Neural cell (in vitro differentiated cells): Measurements from ENCODE around the gene PRCP. TPM values are rescaled to one million over a fixed set of nuclear protein-coding genes. Genes with fewer than 3 reads are reported as not detected.

Source experiments
- H2AFZ ChIP-seq: fragments of 200-600, 300-800 bp; sonication (generic), shearing (Covaris generic); 2 replicates; pipeline ENCODE4 v1.6.0; 2014; ENCODE audit warnings: low read depth, mild to moderate bottlenecking, antibody characterized with exemption, low read length, moderate library complexity
- H3F3A ChIP-seq: fragments of 200-600 bp; shearing (Covaris generic); 2 replicates; pipeline ENCODE4 v1.6.1; 2016; ENCODE audit warnings: mild to moderate bottlenecking, moderate library complexity, mixed read lengths, antibody characterized with exemption, low read length; ENCODE audit not compliant: insufficient read depth, poor library complexity, severe bottlenecking
- H3K27ac ChIP-seq: fragments of 200-600, 300-800 bp; sonication (generic), shearing (Covaris generic); 2 replicates; pipeline ENCODE4 v1.5.1; 2014; ENCODE audit warnings: mild to moderate bottlenecking, low read length, moderate library complexity
- H3K27me3 ChIP-seq: fragments of 300-800, 200-600 bp; sonication (generic), shearing (Covaris generic); 2 replicates; pipeline ENCODE4 v1.6.0; 2014; ENCODE audit warnings: mild to moderate bottlenecking, low read depth, low read length, moderate library complexity; ENCODE audit not compliant: insufficient read depth
- H3K36me3 ChIP-seq: fragments of 300-800, 200-600 bp; sonication (generic), shearing (Covaris generic); 2 replicates; pipeline ENCODE4 v1.5.1; 2014; ENCODE audit warnings: mild to moderate bottlenecking, antibody characterized with exemption, low read length, moderate library complexity; ENCODE audit not compliant: insufficient read depth
- H3K4me2 ChIP-seq: fragments of 300-800, 200-600 bp; sonication (generic), shearing (Covaris generic); 2 replicates; pipeline ENCODE4 v1.6.0; 2014; ENCODE audit warnings: mild to moderate bottlenecking, low read length
- H3K4me3 ChIP-seq: fragments of 300-800, 200-600 bp; sonication (generic), shearing (Covaris generic); 2 replicates; pipeline ENCODE4 v1.5.1; 2014; ENCODE audit warnings: mild to moderate bottlenecking, low read length, moderate library complexity
- H3K79me2 ChIP-seq: fragments of 200-600 bp; shearing (Covaris generic); replicated peaks from 2 replicates; pipeline ENCODE4 v1.6.0; 2014; ENCODE audit warnings: mild to moderate bottlenecking, low read length, moderate library complexity; ENCODE audit not compliant: insufficient read depth
- H3K9ac ChIP-seq: fragments of 300-800, 200-600 bp; sonication (generic), shearing (Covaris generic); 2 replicates; pipeline ENCODE4 v1.6.1; 2016; ENCODE audit warnings: mild to moderate bottlenecking, low read length, mixed read lengths
- H3K9me2 ChIP-seq: fragments of 200-600 bp; shearing (Covaris generic); 2 replicates; pipeline ENCODE4 v1.6.1; 2016; ENCODE audit warnings: mild to moderate bottlenecking, low read length, mixed read lengths; ENCODE audit not compliant: insufficient read depth
- H3K9me3 ChIP-seq: fragments of 200-600, 300-800 bp; sonication (generic), shearing (Covaris generic); 2 replicates; pipeline ENCODE4 v1.6.1; 2016; ENCODE audit warnings: mild to moderate bottlenecking, mixed run types, low read length, moderate library complexity, mixed read lengths
- H4K20me1 ChIP-seq: fragments of 200-600 bp; shearing (Covaris generic); 2 replicates; pipeline ENCODE4 v1.6.1; 2016; ENCODE audit warnings: mild to moderate bottlenecking, mixed run types; ENCODE audit not compliant: insufficient read depth
- CTCF ChIP-seq: fragments of 450-650 bp; IDR thresholded peaks from 2 replicates; pipeline ENCODE4 v1.5.1; 2014; ENCODE audit warnings: antibody characterized with exemption, mild to moderate bottlenecking, moderate library complexity; ENCODE audit not compliant: poor library complexity, severe bottlenecking
- EP300 ChIP-seq: fragments of 450-650 bp; conservative IDR thresholded peaks from 2 replicates; pipeline ENCODE4 v1.6.1; 2014; ENCODE audit warnings: antibody characterized with exemption, mild to moderate bottlenecking, moderate library complexity; ENCODE audit not compliant: poor library complexity, severe bottlenecking
- EZH2 ChIP-seq: fragments of 200-600, 300-800 bp; shearing (Covaris generic), sonication (generic); IDR thresholded peaks from 2 replicates; pipeline ENCODE4 v1.6.1; 2014; ENCODE audit warnings: antibody characterized with exemption, low read length, borderline replicate concordance, mild to moderate bottlenecking; ENCODE audit not compliant: insufficient read depth, poor library complexity, severe bottlenecking
- MXI1 ChIP-seq: fragments of 450-650 bp; conservative IDR thresholded peaks from 2 replicates; pipeline ENCODE4 v1.6.1; 2014; ENCODE audit warnings: antibody characterized with exemption, mild to moderate bottlenecking; ENCODE audit not compliant: poor library complexity, severe bottlenecking
- POLR2AphosphoS5 ChIP-seq: IDR thresholded peaks from 2 replicates; pipeline ENCODE4 v1.6.1; 2012
- RAD21 ChIP-seq: fragments of 450-650 bp; conservative IDR thresholded peaks from 2 replicates; pipeline ENCODE4 v1.6.1; 2014; ENCODE audit warnings: antibody characterized with exemption, mild to moderate bottlenecking, moderate library complexity
- REST ChIP-seq: IDR thresholded peaks from 2 replicates; pipeline ENCODE4 v1.6.1; 2012; ENCODE audit warnings: borderline replicate concordance
- SMC3 ChIP-seq: fragments of 450-650 bp; conservative IDR thresholded peaks from 2 replicates; pipeline ENCODE4 v1.6.1; 2014; ENCODE audit warnings: antibody characterized with exemption, mild to moderate bottlenecking, moderate library complexity; ENCODE audit not compliant: poor library complexity
- TAF1 ChIP-seq: IDR thresholded peaks from 2 replicates; pipeline ENCODE4 v1.6.1; 2012; ENCODE audit warnings: low read depth
- polyA plus RNA-seq: library from polyadenylated mRNA; depleted of rRNA; stranded (reverse); fragments of >200 nt; gene quantifications from 2 replicates; pipeline ENCODE4 v1.2.3, GENCODE V29; 2014

Gene PRCP
- polyA plus RNA-seq, 1 donor from 2014 or later: 6.1 TPM

GRCh38 chr11:82848829-82849228 lies 51.4 kb downstream of the PRCP start:
- Histone ChIP-seq H3F3A (no peaks in the 10 kb centered on the region), H3K4me2 (no peak overlapping the region), H3K9me3 (no peaks in the 10 kb centered on the region), H2AFZ (no peak overlapping the region), H3K27me3 (peaks cover 22% of the 10 kb centered on the region), H4K20me1 (no peaks in the 10 kb centered on the region), H3K27ac (no peak overlapping the region), H3K9ac (no peak overlapping the region), H3K36me3 (no peaks in the 10 kb centered on the region), H3K4me3 (no peak overlapping the region), H3K9me2 (no peaks in the 10 kb centered on the region), H3K79me2 (no peaks in the 10 kb centered on the region)
- TF ChIP-seq SMC3 (no peak), EZH2 (no peak), MXI1 (no peak), CTCF (no peak), TAF1 (no peak)

- Histone ChIP-seq H3F3A (no peaks in the 10 kb centered on the region), H2AFZ (no peak overlapping the region), H3K9me3 (no peaks in the 10 kb centered on the region), H3K79me2 (no peaks in the 10 kb centered on the region), H3K9ac (no peak overlapping the region), H3K27me3 (peaks cover 32% of the 10 kb centered on the region), H4K20me1 (no peaks in the 10 kb centered on the region), H3K27ac (no peak overlapping the region), H3K9me2 (no peaks in the 10 kb centered on the region), H3K4me3 (no peak overlapping the region), H3K4me2 (no peak overlapping the region), H3K36me3 (no peaks in the 10 kb centered on the region)
- no peak for TF ChIP-seq POLR2AphosphoS5
- no peak for TF ChIP-seq TAF1
- no peak for TF ChIP-seq RAD21
- TF ChIP-seq CTCF: no peak
- TF ChIP-seq EP300: no peak
- no peak for TF ChIP-seq MXI1
- TF ChIP-seq SMC3: no peak
- no peak for TF ChIP-seq REST
- no peak for TF ChIP-seq EZH2
These were observed 54.6 kb downstream of the PRCP start for GRCh38 chr11:82845356-82846353.
